Measurements from ENCODE around the gene TNFRSF12A.

Gene TNFRSF12A

DNA sequence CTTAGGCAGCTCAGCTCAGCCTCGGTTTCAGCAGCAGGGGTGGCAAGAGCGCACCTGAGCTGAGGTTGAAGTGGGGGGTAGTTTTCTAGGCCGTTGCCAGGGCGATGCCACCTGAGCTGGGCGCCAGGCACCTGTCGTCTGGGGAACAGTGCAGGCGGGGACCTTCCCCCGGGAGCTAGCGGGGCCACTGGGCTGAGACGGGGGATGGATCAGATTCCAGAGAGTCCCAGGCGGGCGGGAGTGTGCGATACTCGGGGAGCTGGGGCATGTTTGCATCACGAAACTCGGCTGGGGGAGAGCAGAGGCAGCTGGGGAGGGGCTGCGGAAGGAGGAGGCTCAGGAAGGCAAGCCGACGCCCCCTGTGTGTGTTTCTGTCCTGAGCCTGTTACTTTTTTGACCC is 7.9 kb upstream of the TNFRSF12A start:
- Mint-ChIP-seq H3K36me3 (ENCODE audit: low read depth) (no peaks in the 10 kb centered on the region), H3K27me3 (peaks cover 14% of the 10 kb centered on the region), H3K27ac (no peak overlapping the region), H3K4me3 (no peak overlapping the region), H3K4me1 (peaks cover 18% of the 10 kb centered on the region), H3K9me3 (no peaks in the 10 kb centered on the region)
- ATAC-seq (no peak), DNase-seq (no peak)

GRCh38 chr16:3012828-3013420 is 7.2 kb upstream of the TNFRSF12A start, which contains the start of gene CLDN9:
Gene CLDN9 (plus strand): TSS chr16:3012923. CDS start chr16:3013363, 440 bp downstream.
- H3K4me1 Mint-ChIP-seq, result peaks cover 12% of the 10 kb centered on the region
- ATAC-seq (no peak), DNase-seq (no peak)
- no peak within 1 kb of the TSS for H3K4me3 Mint-ChIP-seq
- H3K36me3 Mint-ChIP-seq (ENCODE audit: low read depth), result no peaks in the 10 kb centered on the region
- peaks cover 14% of the 10 kb centered on the region for H3K27me3 Mint-ChIP-seq
- H3K27ac Mint-ChIP-seq, result no peak within 1 kb of the TSS
- H3K9me3 Mint-ChIP-seq, result no peaks in the 10 kb centered on the region

DNA sequence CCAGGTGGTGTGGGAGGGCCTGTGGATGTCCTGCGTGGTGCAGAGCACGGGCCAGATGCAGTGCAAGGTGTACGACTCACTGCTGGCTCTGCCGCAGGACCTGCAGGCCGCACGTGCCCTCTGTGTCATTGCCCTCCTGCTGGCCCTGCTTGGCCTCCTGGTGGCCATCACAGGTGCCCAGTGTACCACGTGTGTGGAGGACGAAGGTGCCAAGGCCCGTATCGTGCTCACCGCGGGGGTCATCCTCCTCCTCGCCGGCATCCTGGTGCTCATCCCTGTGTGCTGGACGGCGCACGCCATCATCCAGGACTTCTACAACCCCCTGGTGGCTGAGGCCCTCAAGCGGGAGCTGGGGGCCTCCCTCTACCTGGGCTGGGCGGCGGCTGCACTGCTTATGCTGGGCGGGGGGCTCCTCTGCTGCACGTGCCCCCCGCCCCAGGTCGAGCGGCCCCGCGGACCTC is 6.6 kb upstream of the TNFRSF12A start:
- ATAC-seq, result no peak
- H3K36me3 Mint-ChIP-seq (ENCODE audit: low read depth), result no peaks in the 10 kb centered on the region
- no peak for DNase-seq
- H3K4me3 Mint-ChIP-seq, result no peak overlapping the region
- no peak overlapping the region for H3K27ac Mint-ChIP-seq
- H3K9me3 Mint-ChIP-seq, result no peaks in the 10 kb centered on the region
- peaks cover 12% of the 10 kb centered on the region for H3K4me1 Mint-ChIP-seq
- H3K27me3 Mint-ChIP-seq, result peaks cover 19% of the 10 kb centered on the region

GRCh38 chr16:3013998-3014690 is 6.0 kb upstream of the TNFRSF12A start:
- Mint-ChIP-seq H3K4me3 (no peak overlapping the region), H3K27ac (no peak overlapping the region), H3K27me3 (peaks cover 21% of the 10 kb centered on the region), H3K36me3 (ENCODE audit: low read depth) (no peaks in the 10 kb centered on the region), H3K9me3 (no peaks in the 10 kb centered on the region), H3K4me1 (peaks cover 8% of the 10 kb centered on the region)
- no peak for ATAC-seq
- DNase-seq, result no peak

GRCh38 chr16:3014971-3015370 is 5.2 kb upstream of the TNFRSF12A start:
- Mint-ChIP-seq H3K36me3 (ENCODE audit: low read depth) (no peaks in the 10 kb centered on the region), H3K27me3 (peaks cover 22% of the 10 kb centered on the region), H3K9me3 (no peaks in the 10 kb centered on the region), H3K4me1 (peaks cover 14% of the 10 kb centered on the region), H3K4me3 (no peak overlapping the region), H3K27ac (no peak overlapping the region)
- ATAC-seq (no peak), DNase-seq (no peak)

DNA sequence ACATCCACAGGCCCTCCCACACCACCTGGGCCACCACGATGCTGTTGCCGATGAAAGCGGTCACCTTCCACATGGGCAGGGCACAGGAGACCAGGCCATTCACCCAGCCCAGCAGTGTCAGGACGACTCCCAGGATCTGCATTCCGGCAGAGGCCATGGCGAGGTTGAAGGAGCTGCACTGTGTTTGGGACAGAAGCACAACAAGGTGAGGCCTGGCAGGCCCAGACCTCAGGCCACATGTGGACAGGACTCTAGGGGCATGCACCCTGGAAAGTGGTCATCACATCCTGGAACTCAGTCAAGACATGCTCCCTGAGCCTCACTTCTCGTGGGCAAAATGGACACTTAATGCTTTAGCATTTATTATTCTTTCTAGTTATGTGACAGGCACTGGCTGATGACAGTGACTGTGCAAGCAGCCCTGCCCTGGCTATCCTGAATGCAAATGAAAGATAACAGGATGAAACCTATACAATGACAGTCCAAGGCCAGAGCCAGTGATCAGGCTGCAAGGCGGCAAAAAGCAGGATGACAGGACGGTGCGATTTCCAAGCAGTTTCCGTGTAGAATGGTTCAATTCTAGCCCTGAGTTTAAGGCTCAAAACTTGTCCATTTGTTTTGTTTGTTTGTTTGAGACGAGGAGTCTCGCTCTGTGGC is 4.2 kb upstream of the TNFRSF12A start:
- Mint-ChIP-seq H3K9me3 (no peaks in the 10 kb centered on the region), H3K36me3 (ENCODE audit: low read depth) (no peaks in the 10 kb centered on the region), H3K4me1 (peaks cover 21% of the 10 kb centered on the region), H3K4me3 (no peak overlapping the region), H3K27ac (no peak overlapping the region), H3K27me3 (peaks cover 23% of the 10 kb centered on the region)
- DNase-seq (no peak), ATAC-seq (no peak)

DNA sequence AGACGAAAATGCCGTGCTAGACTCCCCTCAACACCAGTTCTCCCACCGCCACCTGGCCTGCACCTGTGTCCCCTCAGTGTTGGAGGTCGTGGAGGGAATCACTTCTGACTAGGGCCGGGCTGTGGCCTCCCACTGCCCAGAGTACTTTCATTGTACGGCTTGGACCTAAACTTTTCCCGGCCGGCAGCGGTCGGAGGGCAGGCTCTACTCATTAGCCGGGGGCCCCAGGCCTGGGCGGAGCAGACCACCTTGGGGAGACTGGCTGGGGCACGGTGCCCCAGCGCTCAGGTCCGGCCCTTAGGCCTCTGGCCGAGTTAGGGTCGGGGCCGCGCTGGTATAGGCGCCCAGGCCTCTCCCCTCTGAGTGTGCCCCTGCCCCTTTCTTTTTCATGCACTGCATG is 2.8 kb upstream of the TNFRSF12A start:
- Mint-ChIP-seq H3K36me3 (ENCODE audit: low read depth) (no peaks in the 10 kb centered on the region), H3K4me1 (peaks cover 33% of the 10 kb centered on the region), H3K27ac (no peak overlapping the region), H3K4me3 (no peak overlapping the region), H3K27me3 (peaks cover 23% of the 10 kb centered on the region), H3K9me3 (no peaks in the 10 kb centered on the region)
- DNase-seq (no peak), ATAC-seq (no peak)

- peaks cover 18% of the 10 kb centered on the region for H3K27me3 Mint-ChIP-seq
- peak; percentile 63 for DNase-seq
- H3K4me3 Mint-ChIP-seq, result no peak within 1 kb of the TSS
- no peak for ATAC-seq
- no peaks in the 10 kb centered on the region for H3K36me3 Mint-ChIP-seq (ENCODE audit: low read depth)
- H3K27ac Mint-ChIP-seq, result no peak within 1 kb of the TSS
- H3K9me3 Mint-ChIP-seq, result no peaks in the 10 kb centered on the region
- H3K4me1 Mint-ChIP-seq, result peaks cover 39% of the 10 kb centered on the region
These were observed 2.2 kb upstream of the TNFRSF12A start, which contains the start of gene CLDN6 for GRCh38 chr16:3017794-3018506. Gene CLDN6 (minus strand): TSS chr16:3018183. CDS start chr16:3016021, 2,162 bp downstream.

- DNase-seq, result no peak
- H3K27ac Mint-ChIP-seq, result peak overlapping the region; percentile 75
- no peaks in the 10 kb centered on the region for H3K36me3 Mint-ChIP-seq (ENCODE audit: low read depth)
- peak overlapping the region; percentile 85 for H3K4me3 Mint-ChIP-seq
- peaks cover 11% of the 10 kb centered on the region for H3K27me3 Mint-ChIP-seq
- H3K9me3 Mint-ChIP-seq, result no peaks in the 10 kb centered on the region
- no peak for ATAC-seq
- peaks cover 53% of the 10 kb centered on the region for H3K4me1 Mint-ChIP-seq
These were observed 448 bp upstream of the TNFRSF12A start for GRCh38 chr16:3019594-3020246.

GRCh38 chr16:3020604-3021448 is 658 bp downstream of the TNFRSF12A start:
- no peak for ATAC-seq
- Mint-ChIP-seq H3K27me3 (peaks cover 11% of the 10 kb centered on the region), H3K9me3 (no peaks in the 10 kb centered on the region), H3K27ac (peak overlapping the region; percentile 97), H3K4me3 (peak overlapping the region; percentile 85), H3K4me1 (peaks cover 55% of the 10 kb centered on the region), H3K36me3 (ENCODE audit: low read depth) (no peaks in the 10 kb centered on the region)
- DNase-seq, result peak; percentile 65

- peak overlapping the region; percentile 85 for H3K4me3 Mint-ChIP-seq
- DNase-seq (peak; percentile 90), ATAC-seq (peak; percentile 64)
- peaks cover 10% of the 10 kb centered on the region for H3K27me3 Mint-ChIP-seq
- no peaks in the 10 kb centered on the region for H3K9me3 Mint-ChIP-seq
- peaks cover 7% of the 10 kb centered on the region for H3K36me3 Mint-ChIP-seq (ENCODE audit: low read depth)
- H3K4me1 Mint-ChIP-seq, result peaks cover 55% of the 10 kb centered on the region
- peak overlapping the region; percentile 97 for H3K27ac Mint-ChIP-seq
These were observed 1.5 kb downstream of the TNFRSF12A start for GRCh38 chr16:3021449-3022207.

- ATAC-seq (peak; percentile 33), DNase-seq (peak; percentile 92)
- Mint-ChIP-seq H3K27me3 (peaks cover 10% of the 10 kb centered on the region), H3K4me1 (peaks cover 55% of the 10 kb centered on the region), H3K27ac (peak overlapping the region; percentile 97), H3K4me3 (peak overlapping the region; percentile 85), H3K9me3 (no peaks in the 10 kb centered on the region), H3K36me3 (ENCODE audit: low read depth) (peaks cover 8% of the 10 kb centered on the region)
These were observed 2.1 kb downstream of the TNFRSF12A start for GRCh38 chr16:3022208-3022683.

Measured in activated naive CD8-positive, alpha-beta T cell treated with anti-CD3 and anti-CD28 coated beads, Interleukin-2, amount 50 U/mL, for 24 hours (primary cell).